Right lobe of liver (tissue), 6 donors: ENCODE results near the gene ATOH7. TPM values are rescaled to one million over a fixed set of nuclear protein-coding genes. Genes with fewer than 3 reads are reported as not detected.

ENCODE experiments used
- ATAC-seq, 4 donors: fragments of 200-7000 bp; cut with Tn5 transposase; one replicate each; pipeline ENCODE4 v1.9.1; 2020; ENCODE audit warnings: mild to moderate bottlenecking in 4 of 4, moderate library complexity in 4 of 4
- DNase-seq, 3 donors: peaks; one replicate each; pipeline ENCODE4 v3.0.0-alpha.2; 2020
- H3K27ac ChIP-seq, 3 donors: fragments of 200-600 bp; one replicate each; pipeline ENCODE4 v1.8.0; 2022
- H3K27me3 ChIP-seq, 2 donors: fragments of 200-600 bp; one replicate each; pipeline ENCODE4 v1.8.0; 2022
- H3K36me3 ChIP-seq, 4 donors: fragments of 200-600 bp; sonication (generic) in 1 of 4; one replicate each; pipeline versions ENCODE4 v1.5.1 to v1.8.0; 2017 to 2022; ENCODE audit warnings: control low read depth in 1 of 4
- H3K4me1 ChIP-seq, 4 donors: fragments of 200-600 bp; sonication (generic) in 1 of 4; one replicate each; pipeline versions ENCODE4 v1.5.1 to v1.8.0; 2017 to 2022; ENCODE audit warnings: control low read depth in 1 of 4
- H3K4me3 ChIP-seq, 3 donors: fragments of 200-600 bp; one replicate each; pipeline ENCODE4 v1.8.0; 2022
- H3K9me3 ChIP-seq, 4 donors: fragments of 200-600 bp; sonication (generic) in 1 of 4; one replicate each; pipeline versions ENCODE4 v1.5.1 to v1.8.0; 2017 to 2022; ENCODE audit warnings: control low read depth in 1 of 4
- CTCF ChIP-seq, 4 donors: fragments of 200-600 bp in 3 of 4; fragments of 450-650 bp in 1 of 4; IDR thresholded peaks; one replicate each; pipeline versions ENCODE4 v1.5.1 to v1.8.0; 2016 to 2022; ENCODE audit warnings: antibody characterized with exemption in 4 of 4, mild to moderate bottlenecking in 2 of 4
- POLR2A ChIP-seq: fragments of 450-650 bp; IDR thresholded peaks from one replicate; pipeline ENCODE4 v1.6.1; 2017; ENCODE audit warnings: antibody characterized with exemption, mild to moderate bottlenecking
- WGBS: methylation state at CpG from one replicate; pipeline ENCODE4 v1.1.6; 2018; ENCODE audit warnings: low coverage, low lambda C conversion rate; ENCODE audit not compliant: insufficient coverage; ENCODE audit errors: missing lambda C conversion rate; 5-methylcytosine and 5-hydroxymethylcytosine counted together
- intact Hi-C, 2 donors: fragments of 100-400 bp; cut with DNase I; formaldehyde crosslinking; loops; one replicate each; pipeline versions ENCODE4 v1.11.2 to v1.14.1; 2022
- total RNA-seq, 6 experiments: library from RNA; depleted of rRNA in 2 of 6; stranded (reverse); fragments of >200 nt in 2 of 6; fragmentation: NEBNext Ultra II Directional in 3 of 6; extraction: Animal tissue kit (Norgen Biotek cat#: 25700) in 3 of 6; gene quantifications; one replicate each; pipeline versions ENCODE4 v1.1.0 to v1.2.4, GENCODE V29; 2016 to 2023
- donor health status: DM: no; HTN: yes; CAD: no.
- donor health status: DM: no; HTN: no; CAD: no.
- donor health status: DM: no; HTN: no; CAD: no.
- donor health status: DM: no; HTN: yes; CAD: no.
- donor health status: DM: no; HTN: yes; CAD: no.

The ATOH7 gene
- total RNA-seq, 6 experiments from 2014 or later, result 0.25 to 1.1 (median 0.46) TPM; not detected in 2

GRCh38 chr10:68275600-68276126, 43.8 kb upstream of the ATOH7 start:
- WGBS, result 93% methylated on average over 2 of the region's 2 CpGs
- peaks cover 0 to 4% (median 0%) of the 10 kb centered on the region in 4 donors for H3K36me3 ChIP-seq
- no peaks in the 10 kb centered on the region for H3K9me3 ChIP-seq
- H3K4me3 ChIP-seq, result no peak overlapping the region
- no peak for ATAC-seq
- TF ChIP-seq CTCF (IDR thresholded peaks at IDR 0.05) (no peak), POLR2A (no peak)
- no peaks in the 10 kb centered on the region for H3K4me1 ChIP-seq
- H3K27me3 ChIP-seq, result no peaks in the 10 kb centered on the region
- no peak for DNase-seq
- H3K27ac ChIP-seq, result no peak overlapping the region
- intact Hi-C loops, result no loop called here

GRCh38 chr10:68272833-68273232, 40.9 kb upstream of the ATOH7 start:
- ATAC-seq (no peak), DNase-seq (no peak)
- no peak for TF ChIP-seq POLR2A
- no peak for TF ChIP-seq CTCF (IDR thresholded peaks at IDR 0.05)
- Histone ChIP-seq H3K9me3 (no peaks in the 10 kb centered on the region), H3K4me3 (no peak overlapping the region), H3K27ac (no peak overlapping the region), H3K36me3 (peaks cover 0 to 4% (median 0%) of the 10 kb centered on the region in 4 donors), H3K27me3 (no peaks in the 10 kb centered on the region), H3K4me1 (no peaks in the 10 kb centered on the region)
- intact Hi-C loops, result no loop called here

GRCh38 chr10:68271196-68271882, 39.4 kb upstream of the ATOH7 start:
- no peak for TF ChIP-seq CTCF (IDR thresholded peaks at IDR 0.05)
- no peak for TF ChIP-seq POLR2A
- Histone ChIP-seq H3K27me3 (no peaks in the 10 kb centered on the region), H3K27ac (no peak overlapping the region), H3K9me3 (no peaks in the 10 kb centered on the region), H3K36me3 (peaks cover 0 to 4% (median 0%) of the 10 kb centered on the region in 4 donors), H3K4me3 (no peak overlapping the region), H3K4me1 (no peaks in the 10 kb centered on the region)
- DNase-seq (no peak), ATAC-seq (no peak)
- intact Hi-C loops, result no loop called here
- WGBS, result 69% methylated on average over 7 of the region's 7 CpGs

- Histone ChIP-seq H3K4me3 (no peak overlapping the region), H3K36me3 (peaks cover 0 to 4% (median 0%) of the 10 kb centered on the region in 4 donors), H3K27me3 (no peaks in the 10 kb centered on the region), H3K27ac (no peak overlapping the region), H3K9me3 (no peaks in the 10 kb centered on the region), H3K4me1 (no peaks in the 10 kb centered on the region)
- TF ChIP-seq CTCF (IDR thresholded peaks at IDR 0.05), result no peak
- no peak for TF ChIP-seq POLR2A
- no peak for DNase-seq
- ATAC-seq, result no peak
- intact Hi-C loops, result no loop called here
- 90% methylated on average over 2 of the region's 2 CpGs for WGBS
Measured at GRCh38 chr10:68269562-68270290, 37.8 kb upstream of the ATOH7 start.
